Colonic mucosa (tissue), 4 donors: ENCODE measurements around the gene TRPV4. TPM values are rescaled to one million over a fixed set of nuclear protein-coding genes. Genes with fewer than 3 reads are reported as not detected.

Source experiments
- DNase-seq: peaks from one replicate; pipeline ENCODE4 v3.0.0-alpha.2; 2020
- H3K27ac ChIP-seq: fragments of 200-600 bp; one replicate; pipeline ENCODE4 v1.8.0; 2021
- H3K27me3 ChIP-seq: fragments of 200-600 bp; one replicate; pipeline ENCODE4 v1.8.0; 2021
- H3K36me3 ChIP-seq: fragments of 200-600 bp; one replicate; pipeline ENCODE4 v1.8.0; 2021
- H3K4me1 ChIP-seq: fragments of 200-600 bp; one replicate; pipeline ENCODE4 v1.8.0; 2021; ENCODE audit warnings: mild to moderate bottlenecking
- H3K4me3 ChIP-seq: fragments of 200-600 bp; one replicate; pipeline ENCODE4 v1.8.0; 2021
- H3K9ac ChIP-seq, 2 donors: one replicate each; pipeline ENCODE4 v1.7.0; 2013; ENCODE audit warnings: control low read depth in 2 of 2, low read depth in 2 of 2, low read length in 2 of 2
- H3K9me3 ChIP-seq: fragments of 200-600 bp; one replicate; pipeline ENCODE4 v1.8.0; 2021
- CTCF ChIP-seq: fragments of 200-600 bp; IDR thresholded peaks from one replicate; pipeline ENCODE4 v1.8.0; 2022; ENCODE audit warnings: antibody characterized with exemption, mild to moderate bottlenecking
- intact Hi-C: fragments of 100-400 bp; cut with DNase I; formaldehyde crosslinking; loops from one replicate; pipeline ENCODE4 v1.14.1; 2022
- total RNA-seq, 2 donors: library from RNA; stranded (reverse); fragmentation: NEBNext Ultra II Directional in 1 of 2; extraction: Animal tissue kit (Norgen Biotek cat#: 25700) in 1 of 2; gene quantifications; one replicate each; pipeline ENCODE4 v1.2.1, GENCODE V29; 2021
- donor health status: healthy.
- donor health status: DM: no; HTN: no; CAD: no.
- donor health status: DM: no; HTN: no; CAD: no.

The TRPV4 gene
- total RNA-seq, 2 donors from 2014 or later = 0.10 to 0.32 TPM

GRCh38 chr12:109796057-109796456, 37.1 kb downstream of the TRPV4 start:
- Histone ChIP-seq H3K36me3 (no peaks in the 10 kb centered on the region), H3K4me3 (no peak overlapping the region), H3K27me3 (no peaks in the 10 kb centered on the region), H3K9ac (no peak overlapping the region), H3K27ac (no peak overlapping the region), H3K4me1 (no peaks in the 10 kb centered on the region), H3K9me3 (no peaks in the 10 kb centered on the region)
- TF ChIP-seq CTCF = no peak
- intact Hi-C loops = no loop called here
- DNase-seq = no peak

- intact Hi-C loops = no loop called here
- Histone ChIP-seq H3K4me3 (no peak overlapping the region), H3K36me3 (no peaks in the 10 kb centered on the region), H3K4me1 (no peaks in the 10 kb centered on the region), H3K27ac (no peak overlapping the region), H3K27me3 (no peaks in the 10 kb centered on the region), H3K9ac (no peak overlapping the region), H3K9me3 (no peaks in the 10 kb centered on the region)
- no peak for TF ChIP-seq CTCF
- DNase-seq = no peak
These were observed 38.2 kb downstream of the TRPV4 start for GRCh38 chr12:109795023-109795422.

GRCh38 chr12:109793826-109794501, 39.2 kb downstream of the TRPV4 start:
- Histone ChIP-seq H3K27me3 (no peaks in the 10 kb centered on the region), H3K36me3 (no peaks in the 10 kb centered on the region), H3K9me3 (no peaks in the 10 kb centered on the region), H3K4me3 (no peak overlapping the region), H3K9ac (no peak overlapping the region), H3K4me1 (no peaks in the 10 kb centered on the region), H3K27ac (no peak overlapping the region)
- intact Hi-C loops = no loop called here
- DNase-seq = no peak
- TF ChIP-seq CTCF = no peak

GRCh38 chr12:109793411-109793810, 39.8 kb downstream of the TRPV4 start:
- intact Hi-C loops = no loop called here
- Histone ChIP-seq H3K27me3 (no peaks in the 10 kb centered on the region), H3K27ac (no peak overlapping the region)

GRCh38 chr12:109792992-109793391, 40.2 kb downstream of the TRPV4 start:
- Histone ChIP-seq H3K27me3 (no peaks in the 10 kb centered on the region), H3K36me3 (no peaks in the 10 kb centered on the region), H3K9ac (no peak overlapping the region), H3K9me3 (no peaks in the 10 kb centered on the region), H3K4me3 (no peak overlapping the region), H3K27ac (no peak overlapping the region), H3K4me1 (no peaks in the 10 kb centered on the region)
- intact Hi-C loops = no loop called here
- DNase-seq = no peak
- no peak for TF ChIP-seq CTCF

More at GRCh38 chr12:109793411-109793810, 39.8 kb downstream of the TRPV4 start:
- Histone ChIP-seq H3K9me3 (no peaks in the 10 kb centered on the region), H3K4me3 (no peak overlapping the region), H3K9ac (no peak overlapping the region), H3K36me3 (no peaks in the 10 kb centered on the region), H3K4me1 (no peaks in the 10 kb centered on the region)
- DNase-seq = no peak
- TF ChIP-seq CTCF = no peak
